ENCODE measurements around the gene KRTAP10-3.

GRCh38 chr21:44557491-44558328 lies 885 bp downstream of the KRTAP10-3 start:
- TF ChIP-seq CTCF (tag by site-specific recombination; IDR thresholded peaks at IDR 0.05), result no peak
- TF ChIP-seq ZNF2 (tag by site-specific recombination; IDR thresholded peaks at IDR 0.05), result no peak
